ENCODE measurements around the gene TCF12.

TCF12 gene

DNA sequence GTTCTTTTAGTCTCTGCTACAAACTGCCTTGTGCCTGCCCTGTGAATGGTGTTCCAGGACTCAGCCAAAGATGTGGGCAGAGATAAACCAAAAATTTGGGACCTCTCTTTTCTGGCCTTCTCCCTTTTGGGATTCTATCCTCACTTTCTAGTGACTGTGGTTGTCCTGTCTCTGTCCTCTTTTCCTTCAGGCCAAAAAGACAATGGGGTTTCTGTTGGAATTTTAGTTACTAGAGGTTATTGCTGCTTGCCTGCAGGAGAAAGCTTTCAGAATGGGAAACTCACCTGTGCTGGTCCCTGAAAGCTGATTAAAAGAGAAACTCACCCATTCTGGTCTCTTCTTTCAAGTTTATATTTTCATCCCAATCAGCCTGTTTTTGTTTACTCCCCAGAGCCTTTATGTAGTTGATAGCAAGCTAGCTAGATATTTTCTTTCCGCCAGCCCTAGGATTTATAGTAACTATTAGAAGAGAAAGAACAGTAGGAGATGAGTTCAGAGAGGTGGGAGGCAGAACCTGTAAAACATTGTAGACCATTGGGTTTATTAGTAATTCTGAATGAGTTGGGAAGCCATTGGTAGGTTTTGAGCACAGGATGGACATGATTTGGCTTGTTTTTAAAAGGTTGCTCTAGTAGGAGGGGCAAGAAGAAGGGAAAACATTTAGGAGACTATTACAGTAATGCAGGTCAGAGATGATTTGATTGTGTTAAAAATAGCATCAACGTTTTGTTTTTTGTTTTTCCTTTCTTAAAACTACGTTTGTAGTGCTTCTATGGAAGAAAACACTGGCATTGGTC lies 138.9 kb downstream of the TCF12 start:
- DNase-seq: no peak

DNA sequence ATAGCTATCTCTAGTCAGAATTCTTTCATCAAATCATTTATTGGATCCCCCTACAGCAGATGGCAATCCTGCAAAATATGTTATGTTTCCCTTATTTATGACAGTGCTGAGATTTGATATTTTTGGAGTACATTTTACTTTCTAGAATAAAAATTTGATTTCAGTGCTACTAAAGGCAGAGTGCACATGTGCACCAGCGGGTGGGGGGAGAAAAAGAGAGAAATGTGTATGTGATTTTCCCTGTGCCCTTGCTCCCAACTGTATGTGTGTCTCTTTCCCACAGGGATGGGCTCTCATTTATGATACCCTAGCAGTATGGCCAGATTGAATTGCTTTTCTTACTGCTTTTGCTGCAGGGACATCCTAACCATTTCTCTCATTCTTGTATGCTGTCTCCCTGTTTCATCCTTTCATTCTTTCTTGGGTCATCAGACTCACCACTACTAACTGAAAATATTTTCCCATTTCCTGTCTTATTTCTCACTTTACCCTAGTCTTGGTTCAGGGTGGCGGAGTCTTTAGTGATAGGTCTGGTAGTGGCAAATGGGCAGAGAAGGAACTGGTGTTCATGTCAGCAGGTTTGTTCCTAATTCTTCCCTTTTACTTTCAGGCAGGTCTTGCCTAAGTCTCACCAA lies 140.7 kb downstream of the TCF12 start:
- no peak for DNase-seq

DNA sequence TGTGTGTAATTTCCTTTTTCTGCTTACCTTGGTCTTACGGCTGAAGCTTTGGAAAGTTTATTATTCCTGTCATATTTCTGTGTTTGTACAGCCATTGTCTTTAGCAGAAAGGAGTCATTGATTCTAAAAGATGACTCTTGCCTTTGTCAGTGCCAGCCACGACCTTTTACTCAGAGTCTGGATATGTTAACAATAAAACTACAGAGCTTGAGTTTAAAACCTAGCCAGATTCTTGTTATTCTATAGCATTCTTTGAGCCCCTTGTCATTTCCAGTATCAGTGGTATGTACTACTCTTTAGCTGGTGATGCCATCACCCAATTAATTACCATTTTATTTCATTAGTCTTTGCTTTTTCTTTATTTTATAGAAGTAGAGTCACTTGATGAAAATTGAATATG lies 142.4 kb downstream of the TCF12 start:
- DNase-seq: no peak

DNA sequence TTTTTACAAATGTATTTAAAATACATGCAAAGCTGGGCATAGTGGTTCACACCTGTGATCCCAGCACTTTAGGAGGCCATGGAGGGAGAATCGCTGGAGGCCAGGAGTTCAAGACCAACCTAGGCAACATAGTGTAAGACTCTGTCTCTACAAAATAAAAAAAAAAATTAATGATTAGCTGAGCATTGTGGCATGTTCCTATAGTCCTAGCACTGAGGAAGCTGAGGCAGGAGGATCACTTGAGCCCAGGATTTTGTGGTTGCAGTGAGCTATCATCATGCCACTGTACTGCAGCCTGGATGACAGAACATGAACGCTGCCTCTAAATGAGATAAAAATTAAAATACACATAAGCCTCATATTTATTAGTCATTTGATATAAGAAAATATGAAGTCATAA lies 142.8 kb downstream of the TCF12 start:
- no peak for DNase-seq

DNA sequence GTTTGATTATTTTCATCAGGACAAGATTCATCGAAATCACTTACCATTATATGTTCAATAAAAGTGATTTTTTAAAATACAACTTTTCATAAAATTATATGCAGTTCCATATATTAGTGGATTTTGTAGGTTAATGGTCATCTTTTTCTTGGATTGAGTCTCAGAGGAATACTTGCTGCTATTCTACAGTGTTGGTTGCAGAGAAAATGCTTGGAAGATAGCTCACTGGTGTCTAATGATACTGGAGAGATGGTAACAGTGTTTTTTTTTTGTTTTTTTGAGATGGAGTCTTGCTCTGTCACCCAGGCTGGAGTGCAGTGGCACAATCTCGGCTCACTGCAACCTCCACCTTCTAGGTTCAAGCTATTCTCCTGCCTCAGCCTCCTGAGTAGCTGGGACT lies 143.3 kb downstream of the TCF12 start:
- DNase-seq: no peak

DNA sequence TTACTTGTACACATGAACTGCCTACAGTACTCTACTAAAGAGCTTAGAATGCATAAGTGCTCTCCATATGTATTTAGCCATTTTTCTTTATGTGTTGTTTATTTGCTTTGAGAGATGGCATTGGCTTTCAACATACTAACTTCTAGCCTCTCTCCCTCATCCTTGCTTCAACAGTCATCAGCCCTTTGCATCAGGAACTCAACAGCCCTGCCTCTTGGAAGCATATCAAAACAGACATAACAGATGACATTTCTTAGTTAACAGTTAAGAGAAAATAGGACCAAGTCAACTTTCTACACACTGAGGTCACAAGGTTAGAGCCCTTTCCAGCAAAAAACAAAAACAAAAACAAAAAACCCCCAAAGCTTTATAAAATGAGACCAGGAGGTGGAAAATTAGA lies 145.6 kb downstream of the TCF12 start:
- no peak for DNase-seq

DNA sequence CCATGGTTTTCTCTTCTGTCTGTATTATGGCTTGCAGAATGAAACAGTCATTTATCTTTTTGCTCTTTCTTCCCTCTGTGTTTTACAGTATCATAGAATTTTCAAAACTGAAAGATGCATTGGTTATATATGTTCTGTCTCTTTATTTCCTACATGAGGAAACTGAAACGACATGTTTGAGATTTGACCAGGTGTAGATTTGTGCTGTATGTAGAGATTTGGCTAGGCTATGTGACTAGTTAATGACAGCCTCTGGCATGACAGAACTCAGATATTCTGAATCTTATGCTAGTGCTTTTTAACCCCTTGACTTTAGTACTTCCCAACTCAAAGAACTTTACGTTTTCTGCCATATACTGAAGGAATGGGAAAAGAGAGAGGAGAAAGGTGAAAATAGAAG lies 151.0 kb downstream of the TCF12 start:
- no peak for DNase-seq

DNA sequence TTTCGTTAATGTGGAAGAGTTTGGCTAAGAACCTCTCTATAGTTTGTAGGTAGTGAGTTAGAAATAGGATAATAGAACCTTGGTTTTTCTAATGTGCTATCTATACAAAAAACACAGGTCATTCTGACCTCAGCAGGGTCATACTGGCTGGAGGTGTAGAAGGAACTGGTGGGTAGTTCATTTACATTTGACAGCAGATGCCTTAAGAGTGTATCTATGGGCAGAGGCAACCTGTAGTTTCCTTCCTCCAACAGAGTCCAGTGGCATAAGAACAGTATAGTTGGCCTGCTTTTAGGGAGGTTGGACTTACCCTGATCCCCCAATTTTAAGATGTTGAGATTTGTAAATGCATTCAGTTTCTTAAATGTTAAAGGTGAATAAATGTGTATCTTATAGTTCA lies 152.2 kb downstream of the TCF12 start:
- no peak for DNase-seq

DNA sequence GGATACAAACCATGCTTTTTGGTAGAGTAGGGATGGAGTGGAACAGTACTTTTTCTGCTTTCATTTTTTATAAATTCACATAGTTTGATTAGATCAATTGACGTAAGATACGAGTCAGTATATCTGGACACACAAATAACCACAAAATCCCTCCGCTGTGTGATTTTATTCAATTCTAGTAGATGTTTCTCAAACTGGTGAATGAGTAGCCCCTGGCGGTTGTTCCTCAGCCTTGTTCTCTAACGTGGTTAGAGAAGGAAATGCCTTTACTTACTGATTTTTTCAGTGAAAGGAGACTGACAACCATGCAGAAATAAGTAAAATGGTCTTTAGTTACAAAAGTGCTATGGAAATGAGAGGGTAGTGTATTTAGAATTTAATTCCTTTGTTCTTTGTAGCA lies 161.0 kb downstream of the TCF12 start:
- DNase-seq: no peak

DNA sequence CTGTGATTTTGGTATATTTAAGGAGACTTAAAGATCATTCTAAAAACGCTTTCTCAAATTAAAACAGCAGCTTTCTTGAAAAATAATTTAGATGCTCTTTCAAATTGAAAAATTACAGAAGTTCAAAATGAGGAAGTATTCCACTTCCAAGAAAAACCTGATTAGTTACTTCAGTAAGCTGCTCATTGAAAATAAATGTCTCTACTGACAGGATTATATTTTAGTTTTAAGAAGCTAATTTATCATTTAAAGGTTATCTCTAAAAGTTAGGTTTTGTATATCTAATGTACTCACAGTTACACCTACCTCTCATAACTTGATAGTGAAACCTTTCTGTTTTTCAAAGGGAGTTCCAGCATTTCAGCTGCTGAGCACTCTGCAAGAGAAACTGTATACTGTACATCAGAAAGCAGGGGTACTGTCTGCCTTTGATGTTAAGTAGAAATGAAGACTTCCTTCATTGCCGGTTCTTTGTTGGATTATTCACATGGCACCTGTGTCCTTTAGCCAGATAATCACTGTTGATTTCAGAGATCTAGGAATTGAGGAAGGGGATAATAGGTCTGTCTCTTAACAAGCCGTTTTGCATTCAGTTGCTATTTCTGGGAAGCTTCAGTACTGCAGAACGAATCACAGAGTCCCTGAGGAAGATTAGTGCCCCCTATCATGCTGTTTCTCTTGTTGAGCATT lies 161.6 kb downstream of the TCF12 start:
- DNase-seq: no peak

DNA sequence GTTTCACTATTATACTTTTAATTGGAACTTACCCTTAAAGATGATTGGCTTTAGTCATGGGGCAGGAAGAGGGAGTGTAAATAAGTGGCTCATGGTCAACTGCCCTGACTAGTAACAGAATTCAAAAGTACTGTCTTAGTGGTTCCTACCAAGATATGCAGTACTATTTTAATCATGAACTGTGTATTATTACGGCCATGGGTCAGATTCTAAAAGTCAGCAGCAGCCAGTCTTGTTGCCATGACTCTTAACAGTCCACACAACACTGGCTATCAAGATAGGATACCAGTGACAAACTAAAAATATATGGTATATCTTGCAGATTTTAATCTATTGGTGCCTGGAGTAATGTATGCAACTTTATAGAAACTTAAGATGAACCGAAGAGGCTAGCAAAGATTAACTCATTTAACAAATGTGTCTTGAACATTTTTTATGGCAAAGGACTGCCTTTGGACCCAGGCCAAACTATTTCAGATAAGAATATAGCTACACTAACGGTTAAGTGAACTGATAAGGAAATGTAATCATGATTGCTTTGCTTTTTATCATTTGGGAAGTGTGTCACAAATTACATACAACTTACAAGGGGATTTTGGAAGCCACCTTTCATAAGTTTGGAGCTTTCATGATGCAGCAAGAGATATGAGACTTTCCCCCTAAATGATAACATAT lies 163.7 kb downstream of the TCF12 start:
- no peak for DNase-seq

DNA sequence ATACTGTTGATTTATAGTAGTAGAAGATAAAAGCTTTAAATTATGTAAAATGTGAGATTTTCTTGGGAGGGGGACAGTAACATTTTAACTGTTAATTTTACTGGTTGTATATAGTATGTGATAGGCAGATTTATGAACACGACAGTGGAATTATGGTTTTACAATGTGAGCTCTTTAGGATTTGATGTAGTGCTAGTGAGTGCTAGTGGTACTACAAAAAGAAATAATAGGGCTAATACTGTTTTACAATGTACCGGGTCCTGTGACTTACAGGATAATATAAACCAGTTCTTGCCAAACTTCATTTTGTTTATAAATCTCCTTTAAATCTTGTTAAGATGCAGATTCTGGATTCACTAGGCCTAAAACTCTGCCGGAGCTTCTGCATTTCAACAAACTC lies 165.7 kb downstream of the TCF12 start:
- DNase-seq: no peak

DNA sequence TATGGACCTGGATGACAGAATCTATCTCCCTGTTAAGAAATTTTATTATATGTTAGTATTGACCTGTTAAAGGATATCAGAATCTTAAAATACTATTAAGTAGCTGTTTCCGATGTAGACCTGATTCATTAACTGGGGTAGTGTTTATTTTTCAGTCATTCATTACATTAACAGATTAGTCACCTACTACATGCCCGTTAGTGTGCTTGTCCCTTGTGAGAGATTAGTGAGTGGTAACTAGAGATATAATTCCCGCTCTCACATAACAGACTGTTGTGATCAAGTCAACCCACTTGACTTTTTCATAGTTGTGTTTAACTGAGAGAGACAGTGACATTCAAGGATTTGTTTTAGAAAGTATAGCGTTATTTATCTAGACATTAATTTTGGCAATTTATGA lies 166.8 kb downstream of the TCF12 start:
- DNase-seq: no peak

DNA sequence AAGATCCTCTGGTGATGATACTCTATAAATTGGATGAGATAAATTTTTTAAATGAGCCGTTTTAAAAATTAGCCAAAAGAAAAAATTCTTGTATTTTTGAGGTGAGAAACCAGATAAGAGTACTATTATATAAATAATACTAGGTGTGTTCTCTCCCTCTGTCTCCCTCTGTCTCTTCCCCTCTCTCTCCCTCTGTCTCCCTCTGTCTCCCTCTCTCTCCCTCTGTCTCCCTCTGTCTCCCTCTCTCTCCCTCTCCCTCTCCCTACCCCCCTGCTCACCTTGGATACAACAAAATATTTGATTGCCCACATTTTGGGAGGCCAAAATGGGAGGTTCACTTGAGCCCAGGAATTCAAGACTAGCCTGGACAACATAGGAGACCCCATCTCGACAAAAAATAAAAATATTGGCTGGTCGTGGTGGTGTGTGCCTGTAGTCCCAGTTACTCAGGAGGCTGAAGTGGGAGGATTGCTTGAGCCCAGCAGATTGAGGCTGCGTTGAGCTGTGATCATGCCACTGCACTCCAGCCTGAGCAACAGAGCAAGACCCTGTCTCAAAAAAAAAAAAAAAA lies 168.5 kb downstream of the TCF12 start:
- no peak for DNase-seq

DNA sequence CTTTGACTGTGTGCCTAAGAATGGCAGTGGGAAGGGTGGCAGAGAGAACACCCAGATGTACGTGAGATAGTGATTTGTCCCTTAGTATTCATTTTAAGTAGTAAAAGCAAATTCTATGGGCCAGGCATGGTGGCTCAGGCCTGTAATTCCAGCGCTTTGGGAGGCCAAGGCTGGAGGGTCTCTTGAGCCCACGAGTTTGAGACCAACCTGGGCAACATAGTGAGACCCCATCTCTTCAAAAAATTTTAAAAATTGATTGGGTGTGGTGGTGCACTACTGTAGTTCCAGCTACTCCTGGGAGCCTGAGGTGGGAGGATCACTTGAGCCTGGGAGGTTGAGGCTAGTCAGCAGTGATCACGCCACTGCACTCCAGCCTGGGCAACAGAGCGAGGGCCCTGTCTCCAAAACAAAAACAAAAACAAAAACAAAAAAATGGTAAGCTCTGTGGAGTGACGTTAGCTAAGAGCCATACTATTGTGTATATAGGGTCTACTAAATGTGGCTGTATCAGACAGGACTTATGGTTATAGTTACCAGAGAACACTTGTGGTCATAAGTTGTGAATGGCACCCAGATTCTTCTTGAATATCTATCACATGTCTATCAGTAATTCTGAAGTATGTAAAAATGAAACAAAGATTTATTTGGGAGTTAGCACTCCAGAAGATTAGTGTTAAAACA lies 171.5 kb downstream of the TCF12 start:
- DNase-seq: no peak

DNA sequence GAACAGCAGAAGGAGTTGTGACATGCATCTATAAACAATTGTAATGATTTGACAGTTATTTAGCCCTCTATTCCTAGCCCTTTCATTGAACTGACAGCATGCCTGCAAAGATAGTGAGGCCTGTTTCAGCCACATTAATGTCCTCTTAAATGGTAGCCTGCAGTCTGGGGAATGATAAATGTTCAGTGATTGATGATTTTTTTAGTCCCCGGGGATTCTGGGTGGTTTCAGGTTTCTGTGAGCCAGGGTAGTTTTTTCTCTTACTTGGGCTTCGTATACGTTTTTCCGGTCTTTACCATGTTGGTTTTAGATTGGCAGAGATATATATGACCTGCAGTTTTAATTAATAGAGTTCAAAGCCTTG lies 172.0 kb downstream of the TCF12 start:
- no peak for DNase-seq

DNA sequence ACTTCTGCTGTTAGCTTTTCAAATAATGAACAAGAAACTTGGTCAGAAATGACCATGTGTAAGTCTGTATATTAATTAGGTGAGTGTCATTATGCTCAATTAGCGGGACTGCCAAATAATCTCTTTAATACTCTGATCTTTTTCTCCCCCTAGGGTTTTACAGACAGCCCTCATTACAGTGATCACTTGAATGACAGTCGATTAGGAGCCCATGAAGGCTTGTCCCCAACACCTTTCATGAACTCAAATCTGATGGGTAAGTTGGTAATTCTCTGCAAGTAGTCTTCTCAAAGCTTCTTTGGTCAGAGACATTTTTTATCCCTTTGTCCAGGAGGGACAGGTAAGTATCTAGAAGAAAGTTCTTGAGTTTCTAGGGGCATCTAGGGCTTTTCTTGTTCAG lies 173.2 kb downstream of the TCF12 start:
- DNase-seq: no peak

DNA sequence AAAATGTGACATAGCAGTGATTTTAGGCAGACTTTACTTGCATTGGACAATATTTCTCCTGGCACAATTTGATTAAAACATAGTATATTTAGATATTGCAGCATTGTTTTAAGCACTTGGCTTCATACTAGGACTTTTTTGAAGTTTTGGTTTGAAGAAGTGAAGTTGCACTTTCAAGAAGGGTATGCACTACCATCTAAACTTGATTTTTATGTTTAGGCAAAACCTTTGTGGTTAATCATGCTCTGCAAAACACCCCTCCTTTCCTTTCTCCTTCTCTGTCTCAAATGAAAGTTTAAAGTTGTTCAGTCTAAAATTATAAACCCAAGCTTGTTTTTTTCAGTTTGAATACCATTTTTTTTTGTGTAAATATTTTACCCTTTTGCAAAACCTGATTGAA lies 173.8 kb downstream of the TCF12 start:
- DNase-seq: no peak

DNA sequence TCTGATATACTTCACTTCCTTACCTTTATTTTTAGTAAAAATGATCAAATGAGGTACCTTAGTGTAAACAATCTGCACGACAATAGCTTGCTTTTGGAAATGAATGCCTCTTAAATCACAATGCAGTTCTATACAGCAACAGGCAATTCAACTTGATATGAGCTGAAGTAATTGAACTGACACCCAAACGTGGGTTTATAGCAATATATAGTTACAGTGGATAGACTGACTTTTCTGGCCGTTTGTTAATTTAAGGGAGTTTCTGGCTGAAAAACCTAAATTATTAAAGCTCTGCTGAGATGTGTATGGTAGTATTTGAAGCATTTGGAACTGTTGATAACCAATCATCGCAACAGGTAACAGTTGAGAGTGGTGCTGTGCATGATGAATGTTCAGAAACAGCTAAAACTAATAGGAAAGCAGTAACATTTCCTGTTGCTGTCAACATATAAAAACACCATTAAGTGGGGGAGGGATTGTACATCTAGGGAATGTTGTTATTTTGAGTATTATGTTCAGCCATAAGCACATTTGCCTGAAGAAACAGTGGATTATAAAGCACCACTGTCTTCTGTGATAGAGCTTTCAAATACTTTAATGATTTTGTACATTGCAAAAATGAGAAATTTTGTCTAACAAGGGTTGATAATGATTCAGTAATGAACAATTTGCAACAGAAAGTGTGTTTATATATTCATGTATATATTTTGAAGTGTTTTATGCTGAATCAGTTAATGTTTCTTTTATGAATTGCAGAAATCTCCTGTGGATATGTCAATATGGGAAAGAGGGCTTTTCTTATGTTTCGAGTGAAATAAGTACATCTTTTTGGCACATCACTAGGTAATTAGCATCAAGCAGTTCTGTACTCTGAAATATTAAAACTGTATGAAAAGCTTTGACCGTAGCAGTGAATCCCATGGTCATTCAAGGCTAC lies 176.1 kb downstream of the TCF12 start:
- DNase-seq: no peak

DNA sequence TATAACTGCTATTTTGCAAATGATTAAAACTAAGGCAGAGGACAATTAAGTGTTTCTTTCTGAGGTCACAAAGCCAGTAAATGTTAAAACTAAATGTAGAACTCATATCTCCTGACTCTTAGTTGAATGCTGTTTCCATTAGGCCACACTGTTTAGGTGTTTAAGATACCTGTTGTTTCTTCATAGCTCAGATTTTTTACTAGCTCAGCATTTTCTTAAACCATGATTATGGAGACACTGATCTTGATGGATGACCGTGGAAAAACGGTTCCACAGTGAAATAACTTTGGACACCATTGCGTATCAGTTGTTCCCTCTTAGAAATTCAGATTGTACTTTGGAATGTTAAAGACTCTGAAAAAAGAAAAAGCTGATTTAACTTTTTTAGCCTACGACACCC lies 177.5 kb downstream of the TCF12 start:
- no peak for DNase-seq

DNA sequence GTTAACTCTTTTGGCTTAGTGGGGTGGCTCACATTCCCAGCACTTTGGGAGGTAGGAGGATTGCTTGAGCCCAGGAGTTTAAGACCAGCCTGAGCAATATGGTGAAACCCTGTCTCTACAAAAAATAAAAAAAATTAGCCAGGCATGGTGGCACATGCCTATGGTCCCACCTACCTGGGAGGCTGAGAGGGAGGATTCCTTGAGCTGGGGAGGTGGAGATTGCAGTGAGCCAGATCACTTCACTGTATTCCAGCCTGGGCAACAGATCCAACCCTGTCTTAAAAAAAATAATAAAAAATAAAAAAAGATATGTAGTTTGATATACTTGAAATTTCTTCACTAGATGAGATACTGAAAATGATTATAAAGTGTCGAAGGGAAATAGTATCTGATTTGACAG lies 178.8 kb downstream of the TCF12 start:
- no peak for DNase-seq

Measured in activated CD8-positive, alpha-beta memory T cell treated with anti-CD3 and anti-CD28 coated beads for 24 hours (primary cell).